ENCODE results near the gene ZNF385B. TPM values are rescaled to one million over a fixed set of nuclear protein-coding genes. Genes with fewer than 3 reads are reported as not detected.

Gene ZNF385B
- total RNA-seq, 1 experiment from 2014 or later: 2.3 TPM

GRCh38 chr2:179751163-179751809 is 110.1 kb downstream of the ZNF385B start:
- peak; percentile 15 for DNase-seq (ENCODE audit: extremely low read depth, low read depth)

- no peak for DNase-seq (ENCODE audit: extremely low read depth, low read depth)
These were observed 112.2 kb downstream of the ZNF385B start for GRCh38 chr2:179749210-179749609.

- no peak for DNase-seq (ENCODE audit: extremely low read depth, low read depth)
These were observed 114.4 kb downstream of the ZNF385B start for GRCh38 chr2:179746981-179747380.

GRCh38 chr2:179745635-179746256 is 115.7 kb downstream of the ZNF385B start:
- no peak for DNase-seq (ENCODE audit: extremely low read depth, low read depth)

- DNase-seq (ENCODE audit: extremely low read depth, low read depth): no peak
These were observed 117.0 kb downstream of the ZNF385B start for GRCh38 chr2:179744401-179744800.

- DNase-seq (ENCODE audit: extremely low read depth, low read depth): no peak
These were observed 120.1 kb downstream of the ZNF385B start for GRCh38 chr2:179741317-179741716.

GRCh38 chr2:179729966-179730365 is 131.4 kb downstream of the ZNF385B start:
- no peak for DNase-seq (ENCODE audit: extremely low read depth, low read depth)

- no peak for DNase-seq (ENCODE audit: extremely low read depth, low read depth)
These were observed 134.8 kb downstream of the ZNF385B start for GRCh38 chr2:179726461-179727180.

GRCh38 chr2:179724403-179724802 is 137.0 kb downstream of the ZNF385B start:
- no peak for DNase-seq (ENCODE audit: extremely low read depth, low read depth)

GRCh38 chr2:179720173-179720772 is 141.1 kb downstream of the ZNF385B start:
- DNase-seq (ENCODE audit: extremely low read depth, low read depth): no peak

- no peak for DNase-seq (ENCODE audit: extremely low read depth, low read depth)
These were observed 145.5 kb downstream of the ZNF385B start for GRCh38 chr2:179715871-179716270.

GRCh38 chr2:179715196-179715595 is 146.2 kb downstream of the ZNF385B start:
- no peak for DNase-seq (ENCODE audit: extremely low read depth, low read depth)

- DNase-seq (ENCODE audit: extremely low read depth, low read depth): no peak
These were observed 148.6 kb downstream of the ZNF385B start for GRCh38 chr2:179712825-179713224.

GRCh38 chr2:179711375-179711774 is 150.0 kb downstream of the ZNF385B start:
- no peak for DNase-seq (ENCODE audit: extremely low read depth, low read depth)

- no peak for DNase-seq (ENCODE audit: extremely low read depth, low read depth)
These were observed 157.7 kb downstream of the ZNF385B start for GRCh38 chr2:179703702-179704101.

- no peak for DNase-seq (ENCODE audit: extremely low read depth, low read depth)
These were observed 158.5 kb downstream of the ZNF385B start for GRCh38 chr2:179702912-179703311.

GRCh38 chr2:179701524-179702110 is 159.8 kb downstream of the ZNF385B start:
- DNase-seq (ENCODE audit: extremely low read depth, low read depth): no peak

- no peak for DNase-seq (ENCODE audit: extremely low read depth, low read depth)
These were observed 165.9 kb downstream of the ZNF385B start for GRCh38 chr2:179695486-179695885.

GRCh38 chr2:179694963-179695362 is 166.4 kb downstream of the ZNF385B start:
- no peak for DNase-seq (ENCODE audit: extremely low read depth, low read depth)

GRCh38 chr2:179692610-179693009 is 168.8 kb downstream of the ZNF385B start:
- no peak for DNase-seq (ENCODE audit: extremely low read depth, low read depth)

GRCh38 chr2:179692043-179692442 is 169.4 kb downstream of the ZNF385B start:
- no peak for DNase-seq (ENCODE audit: extremely low read depth, low read depth)

Data from NCI-H460 (cell line).